Suprapubic skin (tissue), 3 donors: Measurements from ENCODE around the gene EPS8.

Experiments used
- CTCF ChIP-seq, 2 donors: fragments of 200-600 bp in 1 of 2; fragments of 450-650 bp in 1 of 2; sonication (generic) in 1 of 2; IDR thresholded peaks; one replicate each; pipeline ENCODE4 v1.5.1; 2016 to 2019; ENCODE audit warnings: antibody characterized with exemption in 2 of 2, mild to moderate bottlenecking in 1 of 2, moderate library complexity in 1 of 2
- POLR2A ChIP-seq, 2 donors: fragments of 450-650 bp; IDR thresholded peaks; one replicate each; pipeline ENCODE4 v1.6.1; 2017; ENCODE audit warnings: antibody characterized with exemption in 2 of 2, mild to moderate bottlenecking in 2 of 2, moderate library complexity in 2 of 2

DNA sequence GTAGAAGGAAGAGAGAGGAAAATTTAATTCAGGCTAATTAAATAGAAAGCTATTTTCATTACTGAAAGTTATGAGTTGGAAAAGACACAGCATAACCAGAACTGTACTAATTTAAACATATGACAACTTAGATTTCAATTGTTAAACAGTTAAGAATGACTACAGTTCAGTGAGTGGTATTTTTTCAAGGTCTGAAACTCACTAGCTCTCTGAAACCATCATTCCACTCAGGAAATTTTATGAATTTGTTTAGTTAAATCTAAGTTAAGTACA is 62.4 kb downstream of the EPS8 start:
- TF ChIP-seq CTCF (IDR thresholded peaks at IDR 0.05) (no peak), POLR2A (IDR thresholded peaks at IDR 0.05) (no peak)
